Measurements from ENCODE around the gene ADGRG2. TPM values are rescaled to one million over a fixed set of nuclear protein-coding genes. Genes with fewer than 3 reads are reported as not detected.

ADGRG2 gene
- total RNA-seq, 2 experiments from 2014 or later, result not detected

Other genes starting within 250 kb of the ADGRG2 start
- 10 to 100 TPM; 19.8 to 20.7 TPM for gene PHKA2, start 138.4 kb downstream of the ADGRG2 start, total RNA-seq
- 100 to 1,000 TPM; 233 to 242 TPM for gene PDHA1, start 221.5 kb upstream of the ADGRG2 start, total RNA-seq